Stimulated activated CD8-positive, alpha-beta memory T cell treated with anti-CD3 and anti-CD28 coated beads, Interleukin-15, amount 100 ng/mL, for 24 hours (primary cell): ENCODE results near the gene ORMDL2.
"Not testable (repeated sequence)": the region's sequence is repeated elsewhere in the genome, so short reads cannot be mapped to it uniquely, and the experiment has no call there.

Source experiments
- DNase-seq: peaks from one replicate; pipeline ENCODE4 v3.0.0-alpha.2; 2020; ENCODE audit warnings: low read depth

Gene ORMDL2

GRCh38 chr12:55861396-55861795, 43.6 kb downstream of the ORMDL2 start:
- DNase-seq = no peak

- no peak for DNase-seq
Observed at GRCh38 chr12:55861871-55862270, 44.0 kb downstream of the ORMDL2 start.

- DNase-seq = no peak
Observed at GRCh38 chr12:55862286-55862685, 44.4 kb downstream of the ORMDL2 start.

- DNase-seq = not testable (repeated sequence)
Observed at GRCh38 chr12:55862931-55863330, 45.1 kb downstream of the ORMDL2 start.

- DNase-seq = no peak
Observed at GRCh38 chr12:55865327-55865726, 47.5 kb downstream of the ORMDL2 start.

- not testable (repeated sequence) for DNase-seq
Observed at GRCh38 chr12:55866454-55867004, 48.7 kb downstream of the ORMDL2 start.
